ENCODE data around the gene NIPAL4.

GRCh38 chr5:157519579-157520253, 59.7 kb downstream of the NIPAL4 start:
- TF ChIP-seq CTCF (IDR thresholded peaks at IDR 0.05) (no peak), EP300 (IDR thresholded peaks at IDR 0.05) (no peak)
